Measurements from ENCODE around the gene LIN9.

The LIN9 gene

DNA sequence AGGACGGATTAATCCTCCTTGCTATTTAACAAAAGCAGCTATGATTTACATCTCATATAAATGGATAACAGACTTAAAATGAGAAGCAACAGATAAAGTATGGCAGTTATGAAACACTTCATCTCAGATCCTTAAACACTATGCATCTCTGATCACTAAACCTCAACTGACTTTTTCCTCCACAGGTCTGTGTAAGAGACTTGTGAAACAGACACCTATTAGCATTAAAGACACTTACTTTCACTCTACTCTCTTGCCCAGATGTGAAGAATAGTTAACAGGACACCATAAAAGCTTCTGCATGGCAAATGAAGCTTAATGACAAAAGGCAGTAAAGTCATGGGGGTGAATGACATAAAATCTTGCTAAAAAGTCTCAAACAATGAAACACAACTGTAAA, 6.2 kb downstream of the LIN9 start:
- no peak for DNase-seq (ENCODE audit: low read depth)
- TF ChIP-seq, protein P1, sequence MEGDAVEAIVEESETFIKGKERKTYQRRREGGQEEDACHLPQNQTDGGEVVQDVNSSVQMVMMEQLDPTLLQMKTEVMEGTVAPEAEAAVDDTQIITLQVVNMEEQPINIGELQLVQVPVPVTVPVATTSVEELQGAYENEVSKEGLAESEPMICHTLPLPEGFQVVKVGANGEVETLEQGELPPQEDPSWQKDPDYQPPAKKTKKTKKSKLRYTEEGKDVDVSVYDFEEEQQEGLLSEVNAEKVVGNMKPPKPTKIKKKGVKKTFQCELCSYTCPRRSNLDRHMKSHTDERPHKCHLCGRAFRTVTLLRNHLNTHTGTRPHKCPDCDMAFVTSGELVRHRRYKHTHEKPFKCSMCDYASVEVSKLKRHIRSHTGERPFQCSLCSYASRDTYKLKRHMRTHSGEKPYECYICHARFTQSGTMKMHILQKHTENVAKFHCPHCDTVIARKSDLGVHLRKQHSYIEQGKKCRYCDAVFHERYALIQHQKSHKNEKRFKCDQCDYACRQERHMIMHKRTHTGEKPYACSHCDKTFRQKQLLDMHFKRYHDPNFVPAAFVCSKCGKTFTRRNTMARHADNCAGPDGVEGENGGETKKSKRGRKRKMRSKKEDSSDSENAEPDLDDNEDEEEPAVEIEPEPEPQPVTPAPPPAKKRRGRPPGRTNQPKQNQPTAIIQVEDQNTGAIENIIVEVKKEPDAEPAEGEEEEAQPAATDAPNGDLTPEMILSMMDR (IDR thresholded peaks at IDR 0.05; ENCODE audit: control insufficient read depth, insufficient read depth, low read depth, low read length, missing control alignments) = no peak
- H3K4me3 ChIP-seq (ENCODE audit: control insufficient read depth, low read depth, low read length) = no peak overlapping the region

DNA sequence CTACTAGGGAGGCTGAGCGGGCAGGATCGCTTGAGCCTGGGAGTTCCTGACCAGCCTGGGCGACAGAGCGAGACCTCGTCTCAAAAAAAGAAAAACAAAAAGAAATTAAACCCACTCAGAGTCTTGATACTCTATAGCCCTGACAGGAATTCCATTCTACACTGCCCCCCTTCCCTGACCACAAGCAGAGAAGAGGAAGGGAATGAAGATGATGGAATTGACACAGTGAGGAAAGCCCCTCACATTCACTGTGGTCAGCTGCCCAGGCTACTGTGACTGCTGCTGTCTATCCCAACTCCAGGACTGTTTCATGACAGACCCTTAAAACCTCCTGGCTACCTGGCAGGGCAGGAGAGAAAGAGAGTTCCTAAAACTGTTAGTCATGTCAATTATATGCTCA, 12.1 kb downstream of the LIN9 start:
- H3K4me3 ChIP-seq (ENCODE audit: control insufficient read depth, low read depth, low read length) = no peak overlapping the region
- no peak for DNase-seq (ENCODE audit: low read depth)
- TF ChIP-seq, protein P1 (IDR thresholded peaks at IDR 0.05; ENCODE audit: control insufficient read depth, insufficient read depth, low read depth, low read length, missing control alignments) = no peak

DNA sequence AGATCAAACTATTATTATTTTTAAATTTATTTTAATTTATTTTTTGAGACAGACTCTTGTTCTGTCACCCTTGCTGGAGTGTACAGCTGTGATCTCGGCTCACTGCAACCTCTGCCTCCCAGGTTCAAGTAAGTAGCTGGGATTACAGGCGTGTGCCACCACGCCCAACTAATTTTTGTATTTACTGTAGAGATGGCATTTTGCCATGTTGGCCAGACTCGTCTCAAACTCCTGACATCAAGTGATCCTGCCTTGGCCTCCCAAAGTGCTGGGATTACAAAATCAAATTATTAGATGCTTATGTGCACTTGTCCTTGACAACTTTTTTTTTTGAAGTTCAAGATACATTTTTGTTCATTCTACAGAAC, 15.4 kb downstream of the LIN9 start:
- TF ChIP-seq, protein P1 (IDR thresholded peaks at IDR 0.05; ENCODE audit: control insufficient read depth, insufficient read depth, low read depth, low read length, missing control alignments) = no peak
- no peak for DNase-seq (ENCODE audit: low read depth)

DNA sequence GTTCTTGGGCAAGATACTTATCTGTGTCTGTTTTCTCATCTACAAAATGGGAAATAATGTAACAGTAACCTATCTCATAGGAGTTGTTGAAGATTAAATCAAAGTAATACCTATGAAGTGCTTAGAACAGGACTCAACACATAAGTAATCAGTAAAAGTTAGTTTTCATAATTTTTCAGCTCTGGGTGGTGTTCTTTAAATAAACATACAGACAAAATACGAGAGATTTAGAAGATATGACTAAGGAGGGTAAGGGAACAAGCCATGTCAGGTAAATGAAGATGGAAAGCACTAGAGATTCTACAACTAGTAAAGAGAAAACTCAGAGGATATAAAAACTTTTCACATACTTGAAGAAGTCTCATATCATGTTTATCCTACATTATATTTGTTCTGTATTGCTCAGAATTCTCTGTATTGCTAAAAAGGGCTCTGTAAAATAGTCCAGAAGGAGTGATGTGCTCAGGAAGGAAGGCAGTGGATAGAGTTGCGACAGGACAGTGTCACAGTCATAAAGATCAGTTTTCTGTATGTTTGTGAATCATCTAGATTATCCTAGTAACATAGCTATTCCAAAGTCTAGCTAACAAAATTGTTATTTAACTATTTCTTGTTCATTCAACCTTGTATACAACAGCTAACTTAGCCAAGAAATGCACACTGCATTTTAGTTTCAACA, 16.0 kb downstream of the LIN9 start:
- H3K4me3 ChIP-seq (ENCODE audit: control insufficient read depth, low read depth, low read length) = no peak overlapping the region
- TF ChIP-seq, protein P1 (IDR thresholded peaks at IDR 0.05; ENCODE audit: control insufficient read depth, insufficient read depth, low read depth, low read length, missing control alignments) = no peak
- no peak for DNase-seq (ENCODE audit: low read depth)

More for the DNA sequence above, 15.4 kb downstream of the LIN9 start:
- H3K4me3 ChIP-seq (ENCODE audit: control insufficient read depth, low read depth, low read length) = no peak overlapping the region

DNA sequence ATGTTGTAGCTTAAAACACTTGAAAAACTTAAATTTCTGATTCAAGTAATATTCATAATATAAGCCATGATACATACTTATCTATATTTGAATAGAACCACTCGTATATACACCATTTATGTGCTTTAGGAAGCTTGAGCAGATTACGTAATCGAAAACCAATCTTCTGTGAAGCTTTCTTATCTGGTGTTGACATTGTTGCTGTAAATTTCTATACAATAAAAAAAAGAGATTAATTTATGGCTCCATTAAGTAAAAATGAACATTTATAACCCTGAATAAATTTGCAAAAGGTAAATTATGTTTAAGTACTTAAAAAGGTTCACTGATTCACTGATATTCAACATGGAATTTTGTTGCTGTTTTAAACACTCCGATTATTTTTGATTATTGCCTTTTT, 21.4 kb downstream of the LIN9 start:
- no peak overlapping the region for H3K4me3 ChIP-seq (ENCODE audit: control insufficient read depth, low read depth, low read length)
- TF ChIP-seq, protein P1 (IDR thresholded peaks at IDR 0.05; ENCODE audit: control insufficient read depth, insufficient read depth, low read depth, low read length, missing control alignments) = no peak
- DNase-seq (ENCODE audit: low read depth) = no peak

DNA sequence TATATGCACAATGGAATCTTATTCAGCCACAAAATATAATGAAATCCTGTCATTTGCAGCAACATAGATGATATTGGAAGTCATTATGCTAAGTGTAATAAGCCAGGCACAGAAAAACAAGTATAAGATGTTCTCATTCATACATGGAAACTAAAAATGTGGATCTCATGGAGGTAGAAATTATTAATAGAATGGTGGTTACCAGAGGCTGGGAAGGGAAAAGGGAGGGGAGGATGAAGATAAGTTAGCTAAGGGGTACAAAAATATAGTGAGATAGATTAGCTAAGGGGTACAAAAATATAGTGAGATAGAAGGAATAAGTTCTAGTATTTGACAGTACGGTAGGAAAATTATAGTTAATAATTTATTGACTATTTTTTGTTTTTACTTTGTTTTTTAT, 27.9 kb downstream of the LIN9 start:
- TF ChIP-seq, protein P1 (IDR thresholded peaks at IDR 0.05; ENCODE audit: control insufficient read depth, insufficient read depth, low read depth, low read length, missing control alignments) = no peak
- no peak for DNase-seq (ENCODE audit: low read depth)
- H3K4me3 ChIP-seq (ENCODE audit: control insufficient read depth, low read depth, low read length) = no peak overlapping the region

Measured in AG09309 (cell line).